ENCODE results near the gene KCNE4. TPM values are rescaled to one million over a fixed set of nuclear protein-coding genes. Genes with fewer than 3 reads are reported as not detected.

The KCNE4 gene
- total and polyA plus RNA-seq, 8 donors, result 0.75 to 25.2 (median 2.2) TPM

GRCh38 chr2:223032187-223033142 lies 19.5 kb upstream of the KCNE4 start:
- H3K9me3 ChIP-seq, result no peaks in the 10 kb centered on the region
- FAIRE-seq, result no peak
- intact Hi-C loops (cut with DNase I), result no loop called here
- no peak for ATAC-seq
- H3K4me3 ChIP-seq, result no peak overlapping the region
- 86 to 89% methylated on average over 8 of the region's 8 CpGs for whole genome bisulfite sequencing, 2 donors
- H3K4me1 ChIP-seq, result peaks cover 0 to 3% (median 0%) of the 10 kb centered on the region in 3 donors
- H3K36me3 ChIP-seq, result no peaks in the 10 kb centered on the region
- H3K27me3 ChIP-seq, result no peaks in the 10 kb centered on the region
- no peak for DNase-seq
- H3K27ac ChIP-seq, result no peak overlapping the region
- no peak for TF ChIP-seq CTCF (IDR thresholded peaks at IDR 0.05)

DNA sequence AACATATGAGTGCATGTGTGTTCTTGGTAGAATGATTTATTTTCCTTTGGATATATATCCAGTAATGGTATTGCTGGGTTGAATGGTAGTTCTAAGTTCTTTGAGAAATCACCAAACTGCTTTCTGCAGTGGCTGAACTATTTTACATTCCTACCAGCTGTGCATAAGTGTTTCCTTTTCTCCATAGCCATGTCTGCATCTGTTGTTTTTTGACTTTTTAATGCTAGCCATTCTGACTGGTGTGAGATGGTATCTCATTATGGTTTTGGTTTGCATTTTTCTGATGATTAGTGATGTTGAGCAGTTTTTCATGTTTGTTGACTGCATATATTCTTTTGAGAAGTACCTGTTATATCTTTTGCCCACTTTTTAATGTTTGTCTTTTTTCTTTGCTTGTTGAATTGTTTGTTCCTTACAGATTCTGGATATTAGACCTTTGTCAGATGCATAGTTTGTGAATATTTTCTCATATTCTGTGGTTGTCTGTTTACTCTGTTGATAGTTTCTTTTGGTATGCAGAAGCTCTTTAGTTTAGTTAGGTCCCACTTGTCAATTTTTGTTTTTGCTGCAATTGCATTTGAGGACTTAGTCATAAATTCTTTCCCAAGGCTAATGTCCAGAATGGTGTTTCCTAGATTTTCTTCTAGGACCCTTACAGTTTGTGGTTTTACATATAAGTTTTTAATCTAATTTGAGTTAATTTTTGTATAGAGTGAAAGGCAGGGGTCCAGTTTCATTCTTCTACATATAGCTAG lies 17.6 kb upstream of the KCNE4 start:
- Histone ChIP-seq H3K27ac (no peak overlapping the region), H3K36me3 (no peaks in the 10 kb centered on the region), H3K4me3 (no peak overlapping the region), H3K9me3 (no peaks in the 10 kb centered on the region), H3K4me1 (no peaks in the 10 kb centered on the region), H3K27me3 (no peaks in the 10 kb centered on the region)
- FAIRE-seq, result no peak
- DNase-seq, result no peak
- no peak for TF ChIP-seq CTCF (IDR thresholded peaks at IDR 0.05)
- intact Hi-C loops (cut with DNase I), result no loop called here
- no peak for ATAC-seq

- intact Hi-C loops (cut with DNase I), result no loop called here
- Histone ChIP-seq H3K27me3 (no peaks in the 10 kb centered on the region), H3K4me3 (no peak overlapping the region), H3K9me3 (no peaks in the 10 kb centered on the region), H3K27ac (no peak overlapping the region), H3K36me3 (no peaks in the 10 kb centered on the region), H3K4me1 (peaks cover 0 to 5% (median 4%) of the 10 kb centered on the region in 3 donors)
- 63 to 67% methylated on average over 3 of the region's 3 CpGs for WGBS, 2 donors
- FAIRE-seq (no peak), DNase-seq (no peak), ATAC-seq (no peak)
- TF ChIP-seq CTCF (IDR thresholded peaks at IDR 0.05), result no peak
These were observed 15.1 kb upstream of the KCNE4 start for GRCh38 chr2:223036790-223037444.

DNA sequence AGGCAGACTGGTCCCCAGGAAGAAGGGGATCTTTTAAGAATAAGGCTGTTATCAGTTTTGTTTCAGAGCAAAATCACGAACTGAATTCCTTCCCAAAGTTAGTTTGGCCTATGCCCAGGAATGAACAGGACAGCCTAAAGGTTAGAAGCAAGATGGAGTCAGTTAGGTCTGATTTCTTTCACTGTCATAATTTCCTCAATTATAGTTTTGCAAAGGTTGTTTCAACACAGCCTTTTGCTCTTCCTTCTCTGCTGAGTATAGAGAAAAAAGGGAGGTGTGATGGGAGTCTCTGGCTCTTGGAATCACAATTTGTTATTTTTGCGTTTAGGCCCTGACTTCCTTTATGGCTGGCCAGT lies 14.6 kb upstream of the KCNE4 start:
- Histone ChIP-seq H3K36me3 (no peaks in the 10 kb centered on the region), H3K27ac (no peak overlapping the region), H3K27me3 (no peaks in the 10 kb centered on the region), H3K9me3 (no peaks in the 10 kb centered on the region), H3K4me3 (no peak overlapping the region), H3K4me1 (peaks cover 0 to 5% (median 4%) of the 10 kb centered on the region in 3 donors)
- DNase-seq, result no peak
- WGBS, 2 donors, result 60 to 62% methylated on average over 2 of the region's 2 CpGs
- no peak for FAIRE-seq
- intact Hi-C loops (cut with DNase I), result no loop called here
- TF ChIP-seq CTCF (IDR thresholded peaks at IDR 0.05), result no peak
- ATAC-seq, result no peak
